NCI-H2171 (cell line): ENCODE measurements around the gene GTPBP3.

Experiments
- DNase-seq: peaks from one replicate; lab custom pipeline; 2025; lab: John Stamatoyannopoulos, UW

Gene GTPBP3

GRCh38 chr19:17328517-17329365 is 8.6 kb upstream of the GTPBP3 start:
- no peak for DNase-seq

GRCh38 chr19:17329366-17330261 is 7.7 kb upstream of the GTPBP3 start:
- no peak for DNase-seq

GRCh38 chr19:17330262-17331044 is 6.9 kb upstream of the GTPBP3 start:
- no peak for DNase-seq

GRCh38 chr19:17331045-17331558 is 6.3 kb upstream of the GTPBP3 start:
- DNase-seq = peak; percentile 81

GRCh38 chr19:17332360-17332676 is 5.0 kb upstream of the GTPBP3 start:
- no peak for DNase-seq

GRCh38 chr19:17332677-17333581 is 4.4 kb upstream of the GTPBP3 start:
- DNase-seq = no peak

GRCh38 chr19:17333611-17334413 is 3.5 kb upstream of the GTPBP3 start:
- no peak for DNase-seq

GRCh38 chr19:17334414-17335409 is 2.6 kb upstream of the GTPBP3 start, which contains the start of gene ANO8:
Gene ANO8 (minus strand): TSS chr19:17334855. CDS start chr19:17334670, 185 bp downstream.
- peak; percentile 97 for DNase-seq

- DNase-seq = no peak
Measured at GRCh38 chr19:17335575-17335974, 1.8 kb upstream of the GTPBP3 start.

- DNase-seq = peak; percentile 27
Measured at GRCh38 chr19:17337675-17338432, 501 bp downstream of the GTPBP3 start.

- DNase-seq = no peak
Measured at GRCh38 chr19:17338433-17339078, 1.2 kb downstream of the GTPBP3 start.

GRCh38 chr19:17339088-17339741 is 1.9 kb downstream of the GTPBP3 start:
- no peak for DNase-seq

- DNase-seq = no peak
Measured at GRCh38 chr19:17340302-17340870, 3.0 kb downstream of the GTPBP3 start.

- DNase-seq = no peak
Measured at GRCh38 chr19:17340871-17341357, 3.6 kb downstream of the GTPBP3 start.

GRCh38 chr19:17341386-17341785 is 4.0 kb downstream of the GTPBP3 start:
- DNase-seq = no peak

- no peak for DNase-seq
Measured at GRCh38 chr19:17341845-17342244, 4.5 kb downstream of the GTPBP3 start.
